ENCODE measurements around the gene COX8A.
A peak's percentile ranks its signal among the peaks of the same experiment; 100 is the strongest.
"Not testable (repeated sequence)": the region's sequence is repeated elsewhere in the genome, so short reads cannot be mapped to it uniquely, and the experiment has no call there.

The COX8A gene

DNA sequence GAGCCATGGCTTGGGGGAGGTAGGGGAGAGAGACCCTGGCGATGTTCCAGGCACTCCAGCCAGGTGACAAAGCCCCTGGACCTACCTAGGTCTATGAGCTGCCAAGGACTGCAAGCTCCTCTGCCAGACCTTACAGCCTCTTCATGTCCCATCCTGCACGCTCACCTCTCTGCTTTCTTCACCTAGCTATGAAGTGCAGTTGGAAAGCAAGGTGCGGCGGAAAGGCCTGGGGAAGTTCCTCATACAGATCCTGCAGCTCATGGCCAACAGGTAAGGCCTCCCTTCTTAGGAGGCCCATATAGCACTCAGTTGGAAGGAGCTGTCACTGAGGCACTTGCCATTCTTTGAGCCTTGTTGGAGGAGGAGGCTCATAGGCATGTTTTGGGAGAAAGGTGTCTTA lies 21.9 kb upstream of the COX8A start:
- TF ChIP-seq, protein P1, sequence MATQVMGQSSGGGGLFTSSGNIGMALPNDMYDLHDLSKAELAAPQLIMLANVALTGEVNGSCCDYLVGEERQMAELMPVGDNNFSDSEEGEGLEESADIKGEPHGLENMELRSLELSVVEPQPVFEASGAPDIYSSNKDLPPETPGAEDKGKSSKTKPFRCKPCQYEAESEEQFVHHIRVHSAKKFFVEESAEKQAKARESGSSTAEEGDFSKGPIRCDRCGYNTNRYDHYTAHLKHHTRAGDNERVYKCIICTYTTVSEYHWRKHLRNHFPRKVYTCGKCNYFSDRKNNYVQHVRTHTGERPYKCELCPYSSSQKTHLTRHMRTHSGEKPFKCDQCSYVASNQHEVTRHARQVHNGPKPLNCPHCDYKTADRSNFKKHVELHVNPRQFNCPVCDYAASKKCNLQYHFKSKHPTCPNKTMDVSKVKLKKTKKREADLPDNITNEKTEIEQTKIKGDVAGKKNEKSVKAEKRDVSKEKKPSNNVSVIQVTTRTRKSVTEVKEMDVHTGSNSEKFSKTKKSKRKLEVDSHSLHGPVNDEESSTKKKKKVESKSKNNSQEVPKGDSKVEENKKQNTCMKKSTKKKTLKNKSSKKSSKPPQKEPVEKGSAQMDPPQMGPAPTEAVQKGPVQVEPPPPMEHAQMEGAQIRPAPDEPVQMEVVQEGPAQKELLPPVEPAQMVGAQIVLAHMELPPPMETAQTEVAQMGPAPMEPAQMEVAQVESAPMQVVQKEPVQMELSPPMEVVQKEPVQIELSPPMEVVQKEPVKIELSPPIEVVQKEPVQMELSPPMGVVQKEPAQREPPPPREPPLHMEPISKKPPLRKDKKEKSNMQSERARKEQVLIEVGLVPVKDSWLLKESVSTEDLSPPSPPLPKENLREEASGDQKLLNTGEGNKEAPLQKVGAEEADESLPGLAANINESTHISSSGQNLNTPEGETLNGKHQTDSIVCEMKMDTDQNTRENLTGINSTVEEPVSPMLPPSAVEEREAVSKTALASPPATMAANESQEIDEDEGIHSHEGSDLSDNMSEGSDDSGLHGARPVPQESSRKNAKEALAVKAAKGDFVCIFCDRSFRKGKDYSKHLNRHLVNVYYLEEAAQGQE (IDR thresholded peaks at IDR 0.05; ENCODE audit: insufficient replicate concordance, low read depth): no peak
- TF ChIP-seq SPI1 (IDR thresholded peaks at IDR 0.05; ENCODE audit: borderline replicate concordance, low read depth) (no peak), POLR2AphosphoS5 (IDR thresholded peaks at IDR 0.05; ENCODE audit: low read depth) (no peak), GABPA (IDR thresholded peaks at IDR 0.05; ENCODE audit: low read depth) (no peak)
- TF ChIP-seq, protein P2, sequence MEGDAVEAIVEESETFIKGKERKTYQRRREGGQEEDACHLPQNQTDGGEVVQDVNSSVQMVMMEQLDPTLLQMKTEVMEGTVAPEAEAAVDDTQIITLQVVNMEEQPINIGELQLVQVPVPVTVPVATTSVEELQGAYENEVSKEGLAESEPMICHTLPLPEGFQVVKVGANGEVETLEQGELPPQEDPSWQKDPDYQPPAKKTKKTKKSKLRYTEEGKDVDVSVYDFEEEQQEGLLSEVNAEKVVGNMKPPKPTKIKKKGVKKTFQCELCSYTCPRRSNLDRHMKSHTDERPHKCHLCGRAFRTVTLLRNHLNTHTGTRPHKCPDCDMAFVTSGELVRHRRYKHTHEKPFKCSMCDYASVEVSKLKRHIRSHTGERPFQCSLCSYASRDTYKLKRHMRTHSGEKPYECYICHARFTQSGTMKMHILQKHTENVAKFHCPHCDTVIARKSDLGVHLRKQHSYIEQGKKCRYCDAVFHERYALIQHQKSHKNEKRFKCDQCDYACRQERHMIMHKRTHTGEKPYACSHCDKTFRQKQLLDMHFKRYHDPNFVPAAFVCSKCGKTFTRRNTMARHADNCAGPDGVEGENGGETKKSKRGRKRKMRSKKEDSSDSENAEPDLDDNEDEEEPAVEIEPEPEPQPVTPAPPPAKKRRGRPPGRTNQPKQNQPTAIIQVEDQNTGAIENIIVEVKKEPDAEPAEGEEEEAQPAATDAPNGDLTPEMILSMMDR (IDR thresholded peaks at IDR 0.05; ENCODE audit: insufficient read depth, low read length): no peak
- Histone ChIP-seq H3K27me3 (ENCODE audit: insufficient read depth, poor library complexity, severe bottlenecking) (no peaks in the 10 kb centered on the region), H3K27ac (replicated peaks) (no peak overlapping the region), H3K4me3 (replicated peaks; ENCODE audit: insufficient read depth, low read length) (no peak overlapping the region)
- no peak for DNase-seq (ENCODE audit: low read depth in 1 of 2, low spot score in 1 of 2)

DNA sequence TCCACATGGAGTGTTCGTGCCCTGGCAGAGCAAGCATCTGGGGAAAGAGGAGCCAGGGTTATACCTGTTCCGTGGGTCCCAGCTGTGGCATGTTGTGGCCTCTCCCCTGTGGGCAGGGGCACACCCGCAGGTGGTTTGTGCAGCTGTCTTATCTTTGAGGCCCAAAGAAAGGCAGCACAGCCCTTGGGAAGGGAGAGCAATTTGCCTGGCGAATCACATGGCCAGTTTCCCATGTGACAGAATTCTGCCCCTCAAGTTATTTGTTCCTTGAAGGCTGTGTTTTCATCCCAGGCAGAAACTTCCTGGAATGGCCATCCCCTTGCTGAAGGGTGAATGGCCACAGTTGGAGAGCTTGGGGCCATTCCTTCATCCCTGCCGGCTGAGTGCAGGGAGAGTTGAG lies 16.4 kb upstream of the COX8A start:
- Histone ChIP-seq H3K27ac (replicated peaks) (no peak overlapping the region), H3K27me3 (ENCODE audit: insufficient read depth, poor library complexity, severe bottlenecking) (no peaks in the 10 kb centered on the region), H3K4me3 (replicated peaks; ENCODE audit: insufficient read depth, low read length) (no peak overlapping the region)
- no peak for TF ChIP-seq GABPA (IDR thresholded peaks at IDR 0.05; ENCODE audit: low read depth)
- TF ChIP-seq, protein P1 (IDR thresholded peaks at IDR 0.05; ENCODE audit: insufficient replicate concordance, low read depth): no peak
- DNase-seq (ENCODE audit: low read depth in 1 of 2, low spot score in 1 of 2): no peak

DNA sequence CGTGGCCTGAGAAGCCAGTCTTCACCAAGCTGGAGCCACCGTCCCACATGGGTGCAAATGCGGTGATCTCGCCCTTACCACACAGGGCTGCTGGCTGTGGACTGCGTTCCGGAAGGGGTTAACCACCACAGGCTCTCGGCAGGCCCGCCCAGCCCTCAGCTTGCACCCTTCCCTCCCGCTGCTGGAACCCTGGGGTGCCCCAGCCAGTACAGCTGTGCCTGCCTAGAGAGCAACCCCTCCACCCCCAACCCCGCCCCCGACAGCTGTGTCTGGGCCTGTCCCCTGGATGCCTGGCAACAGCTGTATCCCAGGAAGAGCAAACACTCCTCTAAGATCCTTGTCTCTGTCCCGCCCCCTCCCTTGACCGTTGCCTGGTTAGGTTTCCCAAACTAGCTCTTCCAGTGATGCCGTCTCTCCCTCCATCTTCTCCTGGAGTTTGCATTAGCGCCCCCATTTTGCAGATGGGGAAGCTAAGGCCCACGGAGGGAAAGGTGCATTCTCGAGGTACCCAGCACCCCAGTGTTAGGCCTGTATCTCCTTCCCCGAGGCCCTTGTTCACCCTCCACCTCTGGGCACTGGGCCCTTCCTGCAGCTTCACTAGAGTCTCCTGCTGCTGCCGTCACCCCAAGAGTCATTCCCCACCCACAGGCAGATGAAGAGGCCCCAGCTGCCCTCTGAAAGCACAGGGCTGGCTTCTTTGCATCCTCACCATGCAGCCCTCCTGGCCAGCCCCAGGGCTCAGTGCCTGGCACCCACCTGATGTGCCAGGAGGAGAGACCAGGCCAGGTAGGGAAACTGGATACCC lies 12.6 kb upstream of the COX8A start:
- H3K4me3 ChIP-seq (replicated peaks; ENCODE audit: insufficient read depth, low read length): no peak overlapping the region
- H3K27ac ChIP-seq (replicated peaks): peak overlapping the region; percentile 36
- TF ChIP-seq SPI1 (IDR thresholded peaks at IDR 0.05; ENCODE audit: borderline replicate concordance, low read depth): no peak
- peak; percentile 91 for TF ChIP-seq POLR2AphosphoS5 (IDR thresholded peaks at IDR 0.05; ENCODE audit: low read depth)
- TF ChIP-seq GABPA (IDR thresholded peaks at IDR 0.05; ENCODE audit: low read depth): no peak
- H3K27me3 ChIP-seq (ENCODE audit: insufficient read depth, poor library complexity, severe bottlenecking): no peaks in the 10 kb centered on the region
- DNase-seq (ENCODE audit: low read depth in 1 of 2, low spot score in 1 of 2): peak; percentile 67 to 90

DNA sequence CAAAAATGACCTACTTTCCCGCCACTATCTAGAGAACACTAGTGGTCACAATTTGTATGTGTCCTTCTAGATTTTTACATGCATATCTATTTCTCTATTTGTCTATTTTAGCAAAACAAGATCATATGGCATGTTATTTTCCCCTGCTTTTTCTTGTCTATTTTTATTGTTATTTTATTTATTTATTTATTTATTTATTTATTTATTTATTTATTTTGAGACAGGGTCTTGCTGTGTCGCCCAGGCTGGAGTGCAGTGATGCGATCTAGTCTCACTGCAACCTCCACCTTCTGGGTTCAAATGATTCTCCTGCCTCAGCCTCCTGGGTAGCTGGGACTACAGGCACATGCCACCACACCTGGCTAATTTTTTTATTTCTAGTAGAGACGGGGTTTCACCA lies 10.5 kb upstream of the COX8A start:
- H3K4me3 ChIP-seq (replicated peaks; ENCODE audit: insufficient read depth, low read length); H3K27ac ChIP-seq (replicated peaks); H3K27me3 ChIP-seq (ENCODE audit: insufficient read depth, poor library complexity, severe bottlenecking); DNase-seq (ENCODE audit: low read depth in 1 of 2, low spot score in 1 of 2): not testable (repeated sequence)

DNA sequence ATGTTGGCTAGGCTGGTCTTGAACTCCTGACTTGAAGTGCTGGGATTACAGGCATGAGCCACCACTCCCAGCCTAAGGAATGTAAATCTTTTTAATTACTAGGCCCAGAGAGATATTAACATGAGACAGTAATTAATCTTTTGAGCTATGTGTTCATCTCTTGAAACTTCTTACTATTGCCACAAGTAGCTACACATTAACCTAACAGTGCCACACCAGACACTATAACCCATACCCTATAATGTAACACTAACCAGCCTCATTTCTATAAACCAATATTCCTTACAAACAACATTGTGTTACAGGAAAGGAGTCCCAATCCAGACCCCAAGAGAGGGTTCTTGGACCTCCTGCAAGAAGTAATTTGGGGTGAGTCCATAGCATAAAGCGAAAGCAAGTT lies 8.0 kb upstream of the COX8A start:
- Histone ChIP-seq H3K4me3 (replicated peaks; ENCODE audit: insufficient read depth, low read length) (no peak overlapping the region), H3K27me3 (ENCODE audit: insufficient read depth, poor library complexity, severe bottlenecking) (no peaks in the 10 kb centered on the region), H3K27ac (replicated peaks) (no peak overlapping the region)
- no peak for DNase-seq (ENCODE audit: low read depth in 1 of 2, low spot score in 1 of 2)
- TF ChIP-seq GABPA (IDR thresholded peaks at IDR 0.05; ENCODE audit: low read depth): no peak
- no peak for TF ChIP-seq SPI1 (IDR thresholded peaks at IDR 0.05; ENCODE audit: borderline replicate concordance, low read depth)
- TF ChIP-seq, protein P1 (IDR thresholded peaks at IDR 0.05; ENCODE audit: insufficient replicate concordance, low read depth): no peak
- TF ChIP-seq, protein P2 (IDR thresholded peaks at IDR 0.05; ENCODE audit: insufficient read depth, low read length): no peak
- TF ChIP-seq POLR2AphosphoS5 (IDR thresholded peaks at IDR 0.05; ENCODE audit: low read depth): no peak

All from HL-60 (cell line).